Esophagus muscularis mucosa (tissue), 3 donors: ENCODE data around the gene CCDC186.

Experiments
- POLR2A ChIP-seq: fragments of 450-650 bp; IDR thresholded peaks from one replicate; pipeline ENCODE4 v1.6.1; 2017; ENCODE audit warnings: antibody characterized with exemption, moderate library complexity, mild to moderate bottlenecking, low read depth
- TF ChIP-seq, protein P1 (sequence below), 3 experiments: fragments of 200-600 bp in 2 of 3; fragments of 450-650 bp in 1 of 3; sonication (generic) in 2 of 3; IDR thresholded peaks; one replicate each; pipeline ENCODE4 v1.5.1; 2017 to 2019; ENCODE audit warnings: antibody characterized with exemption in 3 of 3, mild to moderate bottlenecking in 2 of 3, moderate library complexity in 1 of 3

DNA sequence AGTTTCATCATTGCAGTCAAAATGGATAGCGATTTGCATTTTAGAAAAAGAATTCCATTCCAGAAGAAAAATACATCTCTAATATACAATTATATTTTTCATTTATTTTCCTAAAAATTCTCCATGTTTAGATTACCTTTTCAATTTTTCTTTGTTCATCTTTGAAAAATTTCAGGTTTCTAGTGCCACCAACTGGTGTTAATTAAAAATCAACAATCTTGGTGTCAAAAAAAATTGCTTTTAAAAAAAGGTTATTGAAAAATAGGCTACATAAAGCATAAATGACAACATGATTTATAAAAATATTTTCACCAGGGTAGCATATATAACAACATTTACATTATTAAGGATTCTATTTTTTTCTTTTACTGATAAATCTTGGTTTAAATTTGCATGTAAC lies 53.0 kb downstream of the CCDC186 start:
- TF ChIP-seq POLR2A: no peak
- TF ChIP-seq, protein P1, sequence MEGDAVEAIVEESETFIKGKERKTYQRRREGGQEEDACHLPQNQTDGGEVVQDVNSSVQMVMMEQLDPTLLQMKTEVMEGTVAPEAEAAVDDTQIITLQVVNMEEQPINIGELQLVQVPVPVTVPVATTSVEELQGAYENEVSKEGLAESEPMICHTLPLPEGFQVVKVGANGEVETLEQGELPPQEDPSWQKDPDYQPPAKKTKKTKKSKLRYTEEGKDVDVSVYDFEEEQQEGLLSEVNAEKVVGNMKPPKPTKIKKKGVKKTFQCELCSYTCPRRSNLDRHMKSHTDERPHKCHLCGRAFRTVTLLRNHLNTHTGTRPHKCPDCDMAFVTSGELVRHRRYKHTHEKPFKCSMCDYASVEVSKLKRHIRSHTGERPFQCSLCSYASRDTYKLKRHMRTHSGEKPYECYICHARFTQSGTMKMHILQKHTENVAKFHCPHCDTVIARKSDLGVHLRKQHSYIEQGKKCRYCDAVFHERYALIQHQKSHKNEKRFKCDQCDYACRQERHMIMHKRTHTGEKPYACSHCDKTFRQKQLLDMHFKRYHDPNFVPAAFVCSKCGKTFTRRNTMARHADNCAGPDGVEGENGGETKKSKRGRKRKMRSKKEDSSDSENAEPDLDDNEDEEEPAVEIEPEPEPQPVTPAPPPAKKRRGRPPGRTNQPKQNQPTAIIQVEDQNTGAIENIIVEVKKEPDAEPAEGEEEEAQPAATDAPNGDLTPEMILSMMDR (IDR thresholded peaks at IDR 0.05): no peak
